K562 (cell line): Measurements from ENCODE around the gene CASP2. TPM values are rescaled to one million over a fixed set of nuclear protein-coding genes. Genes with fewer than 3 reads are reported as not detected.

ENCODE experiments used
- C11orf30 ChIP-seq: fragments of 450-650 bp; IDR thresholded peaks from 2 replicates; pipeline ENCODE4 v1.6.1; 2016; ENCODE audit warnings: low read depth, mild to moderate bottlenecking
- MGA ChIP-seq: fragments of 450-650 bp; IDR thresholded peaks from 2 replicates; pipeline ENCODE4 v1.6.1; 2016; ENCODE audit warnings: mild to moderate bottlenecking, moderate library complexity
- polyA plus RNA-seq, 8 experiments: library from polyadenylated mRNA; depleted of rRNA in 4 of 8; stranded (reverse) in 5 of 8; unstranded in 3 of 8; fragments of >200 nt; fragmentation: Nextera tagmentation in 2 of 8; fragmentation: Illumina TruSeq in 1 of 8; extraction: Ambion mirVana in 2 of 8; extraction: Trizol in 1 of 8; gene quantifications; 2 replicates each; pipeline versions ENCODE4 v1.2.1 to v1.2.3, GENCODE V29; 2011 to 2014; ENCODE audit warnings: inconsistent platforms in 1 of 8, missing spikeins in 1 of 8
- total RNA-seq, 7 experiments: library from RNA; depleted of rRNA in 6 of 7; stranded (reverse); fragments of >200 nt in 6 of 7; fragmentation: Illumina TruSeq in 2 of 7; extraction: Trizol in 2 of 7; gene quantifications; 2 replicates each; pipeline versions ENCODE4 v1.2.1 to v1.2.3, GENCODE V29; 2011 to 2021; ENCODE audit warnings: low replicate concordance in 1 of 7
- TF ChIP-seq, protein P1 (sequence below), 2 experiments: fragments of 150-350 bp in 1 of 2; IDR thresholded peaks; 2 replicates each; pipeline ENCODE4 v1.6.1; 2012 to 2016; ENCODE audit warnings: low read depth in 2 of 2, low read length in 2 of 2, mild to moderate bottlenecking in 1 of 2, moderate library complexity in 1 of 2

CASP2 gene
- total and polyA plus RNA-seq, 9 of the 15 experiments (the other 6 are each of a cell fraction or from before 2014, with no cell fraction given): 18.8 to 64.9 (median 24.1) TPM

DNA sequence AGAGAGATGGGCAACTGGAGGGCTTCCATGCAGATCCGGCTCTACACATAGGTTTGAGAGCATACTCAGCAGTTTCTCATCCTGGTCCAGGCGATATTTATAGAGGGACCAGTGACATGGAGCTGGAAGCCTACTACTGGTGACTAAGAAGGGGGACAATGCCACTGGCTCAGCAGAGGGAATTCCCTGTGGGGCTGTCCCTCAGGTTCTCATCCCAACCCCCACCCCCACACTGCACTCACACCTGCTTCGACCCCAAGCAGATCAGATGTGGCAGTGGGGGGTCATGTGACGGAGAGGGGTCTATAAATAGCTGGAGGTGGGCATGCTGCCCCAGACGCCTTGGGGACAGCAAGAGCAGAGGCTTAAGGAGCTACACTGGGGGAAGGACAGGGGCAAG, 27.6 kb downstream of the CASP2 start, which contains the start of gene CLCN1 (continued):
- no peak for TF ChIP-seq MGA
- TF ChIP-seq C11orf30: peak; percentile 10; the same call in 1 of the 2 replicates
- TF ChIP-seq, protein P1, sequence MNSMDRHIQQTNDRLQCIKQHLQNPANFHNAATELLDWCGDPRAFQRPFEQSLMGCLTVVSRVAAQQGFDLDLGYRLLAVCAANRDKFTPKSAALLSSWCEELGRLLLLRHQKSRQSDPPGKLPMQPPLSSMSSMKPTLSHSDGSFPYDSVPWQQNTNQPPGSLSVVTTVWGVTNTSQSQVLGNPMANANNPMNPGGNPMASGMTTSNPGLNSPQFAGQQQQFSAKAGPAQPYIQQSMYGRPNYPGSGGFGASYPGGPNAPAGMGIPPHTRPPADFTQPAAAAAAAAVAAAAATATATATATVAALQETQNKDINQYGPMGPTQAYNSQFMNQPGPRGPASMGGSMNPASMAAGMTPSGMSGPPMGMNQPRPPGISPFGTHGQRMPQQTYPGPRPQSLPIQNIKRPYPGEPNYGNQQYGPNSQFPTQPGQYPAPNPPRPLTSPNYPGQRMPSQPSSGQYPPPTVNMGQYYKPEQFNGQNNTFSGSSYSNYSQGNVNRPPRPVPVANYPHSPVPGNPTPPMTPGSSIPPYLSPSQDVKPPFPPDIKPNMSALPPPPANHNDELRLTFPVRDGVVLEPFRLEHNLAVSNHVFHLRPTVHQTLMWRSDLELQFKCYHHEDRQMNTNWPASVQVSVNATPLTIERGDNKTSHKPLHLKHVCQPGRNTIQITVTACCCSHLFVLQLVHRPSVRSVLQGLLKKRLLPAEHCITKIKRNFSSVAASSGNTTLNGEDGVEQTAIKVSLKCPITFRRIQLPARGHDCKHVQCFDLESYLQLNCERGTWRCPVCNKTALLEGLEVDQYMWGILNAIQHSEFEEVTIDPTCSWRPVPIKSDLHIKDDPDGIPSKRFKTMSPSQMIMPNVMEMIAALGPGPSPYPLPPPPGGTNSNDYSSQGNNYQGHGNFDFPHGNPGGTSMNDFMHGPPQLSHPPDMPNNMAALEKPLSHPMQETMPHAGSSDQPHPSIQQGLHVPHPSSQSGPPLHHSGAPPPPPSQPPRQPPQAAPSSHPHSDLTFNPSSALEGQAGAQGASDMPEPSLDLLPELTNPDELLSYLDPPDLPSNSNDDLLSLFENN (IDR thresholded peaks at IDR 0.05; ENCODE audit: low read depth in 2 of 2, low read length in 2 of 2): no peak
